Measurements from ENCODE around the gene KLHL6. TPM values are rescaled to one million over a fixed set of nuclear protein-coding genes. Genes with fewer than 3 reads are reported as not detected.

Gene KLHL6
- total RNA-seq, 4 donors from 2014 or later, result 0.60 to 17.0 (median 2.7) TPM

DNA sequence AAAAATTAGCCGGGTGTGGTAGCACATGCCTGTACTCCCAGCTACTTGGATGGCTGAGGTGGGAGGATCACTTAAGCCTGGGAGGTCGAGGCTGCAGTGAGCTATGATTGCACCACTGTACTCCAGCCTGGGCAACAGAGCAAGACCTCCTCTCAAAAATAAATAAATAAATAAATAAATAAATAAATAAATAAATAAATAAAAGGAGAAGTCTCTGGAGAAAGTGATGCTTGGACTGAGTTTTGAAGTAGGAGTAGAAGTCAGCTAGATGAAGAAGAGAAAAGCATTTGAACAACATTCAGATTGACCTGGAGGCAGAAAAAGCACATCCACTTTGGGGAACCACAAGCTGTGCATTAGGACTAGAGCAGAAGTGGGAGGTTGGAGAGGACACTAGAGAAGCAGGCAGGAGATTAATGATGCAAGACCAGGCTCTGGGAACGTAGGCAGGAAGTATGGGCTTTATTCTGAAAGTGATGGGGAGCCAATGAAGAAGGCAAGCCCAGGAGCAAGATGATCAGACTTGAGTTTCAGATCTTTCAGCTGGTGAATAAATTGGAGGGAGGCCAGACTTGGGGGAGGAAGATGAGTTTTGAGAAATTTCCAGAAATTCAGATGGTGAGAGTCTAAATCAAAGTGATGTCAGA, 48.7 kb downstream of the KLHL6 start:
- 63 to 76% methylated on average over 1 to 3 of the region's 3 CpGs for WGBS, 2 donors (ENCODE audit: low coverage in 1 of 2)
- intact Hi-C loops (cut with DNase I; ENCODE audit: low total_unique reads), result no loop called here
- Histone ChIP-seq H3K36me3 (no peaks in the 10 kb centered on the region), H3K4me1 (peaks cover 0 to 10% (median 5%) of the 10 kb centered on the region in 4 donors), H3K27ac (no peak overlapping the region), H3K27me3 (no peaks in the 10 kb centered on the region), H3K9me3 (peaks cover 0 to 6% of the 10 kb centered on the region in 2 donors), H3K4me3 (no peak overlapping the region)
- no peak for DNase-seq
- in situ Hi-C loops (cut with MboI; ENCODE audit: low pct_ligation_motif_present in 1 of 4, low pct_unique_long_range_greater_than_20kb in 1 of 4, low sequenced_read_pairs in 3 of 4), result no loop called here
- TF ChIP-seq EP300 (IDR thresholded peaks at IDR 0.05; ENCODE audit: low read depth), result no peak

DNA sequence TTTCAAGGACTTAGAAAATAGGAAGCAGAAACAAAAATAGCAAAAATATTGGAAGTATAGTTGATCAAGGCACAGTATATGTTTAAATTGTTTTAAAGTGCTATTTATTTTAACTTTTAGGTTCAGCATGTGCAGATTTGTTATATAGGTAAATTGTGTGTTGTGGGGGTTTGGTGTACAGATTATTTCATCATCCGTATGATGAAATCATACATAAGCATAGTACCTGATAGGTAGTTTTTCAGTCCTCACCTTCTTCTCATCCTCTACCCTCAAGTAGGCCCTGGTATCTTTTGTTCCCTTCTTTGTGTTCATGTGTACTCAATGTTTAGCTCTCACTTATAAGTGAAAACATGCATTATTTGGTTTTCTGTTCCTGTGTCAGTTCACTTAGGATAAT, 50.9 kb downstream of the KLHL6 start:
- H3K4me1 ChIP-seq, result no peaks in the 10 kb centered on the region
- intact Hi-C loops (cut with DNase I; ENCODE audit: low total_unique reads), result loop anchor here (5.0 kb wide), 1 partner anchor 1242 kb away; no protein-coding TSS in a partner anchor
- no peak for TF ChIP-seq POLR2AphosphoS5 (IDR thresholded peaks at IDR 0.05)
- no peak for TF ChIP-seq EP300 (IDR thresholded peaks at IDR 0.05; ENCODE audit: low read depth)
- TF ChIP-seq, protein P1, sequence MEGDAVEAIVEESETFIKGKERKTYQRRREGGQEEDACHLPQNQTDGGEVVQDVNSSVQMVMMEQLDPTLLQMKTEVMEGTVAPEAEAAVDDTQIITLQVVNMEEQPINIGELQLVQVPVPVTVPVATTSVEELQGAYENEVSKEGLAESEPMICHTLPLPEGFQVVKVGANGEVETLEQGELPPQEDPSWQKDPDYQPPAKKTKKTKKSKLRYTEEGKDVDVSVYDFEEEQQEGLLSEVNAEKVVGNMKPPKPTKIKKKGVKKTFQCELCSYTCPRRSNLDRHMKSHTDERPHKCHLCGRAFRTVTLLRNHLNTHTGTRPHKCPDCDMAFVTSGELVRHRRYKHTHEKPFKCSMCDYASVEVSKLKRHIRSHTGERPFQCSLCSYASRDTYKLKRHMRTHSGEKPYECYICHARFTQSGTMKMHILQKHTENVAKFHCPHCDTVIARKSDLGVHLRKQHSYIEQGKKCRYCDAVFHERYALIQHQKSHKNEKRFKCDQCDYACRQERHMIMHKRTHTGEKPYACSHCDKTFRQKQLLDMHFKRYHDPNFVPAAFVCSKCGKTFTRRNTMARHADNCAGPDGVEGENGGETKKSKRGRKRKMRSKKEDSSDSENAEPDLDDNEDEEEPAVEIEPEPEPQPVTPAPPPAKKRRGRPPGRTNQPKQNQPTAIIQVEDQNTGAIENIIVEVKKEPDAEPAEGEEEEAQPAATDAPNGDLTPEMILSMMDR (IDR thresholded peaks at IDR 0.05), result no peak
- no peak for TF ChIP-seq POLR2A (IDR thresholded peaks at IDR 0.05)
- no peak overlapping the region for H3K27ac ChIP-seq
- in situ Hi-C loops (cut with MboI; ENCODE audit: low pct_ligation_motif_present in 1 of 4, low pct_unique_long_range_greater_than_20kb in 1 of 4, low sequenced_read_pairs in 3 of 4), result no loop called here
- DNase-seq, result no peak
- H3K27me3 ChIP-seq, result no peaks in the 10 kb centered on the region
- WGBS, 2 donors (ENCODE audit: low coverage in 1 of 2), result 85 to 91% methylated on average over 1 of the region's 1 CpG
- H3K9me3 ChIP-seq, result peaks cover 0 to 6% of the 10 kb centered on the region in 2 donors
- no peaks in the 10 kb centered on the region for H3K36me3 ChIP-seq
- H3K4me3 ChIP-seq, result no peak overlapping the region

DNA sequence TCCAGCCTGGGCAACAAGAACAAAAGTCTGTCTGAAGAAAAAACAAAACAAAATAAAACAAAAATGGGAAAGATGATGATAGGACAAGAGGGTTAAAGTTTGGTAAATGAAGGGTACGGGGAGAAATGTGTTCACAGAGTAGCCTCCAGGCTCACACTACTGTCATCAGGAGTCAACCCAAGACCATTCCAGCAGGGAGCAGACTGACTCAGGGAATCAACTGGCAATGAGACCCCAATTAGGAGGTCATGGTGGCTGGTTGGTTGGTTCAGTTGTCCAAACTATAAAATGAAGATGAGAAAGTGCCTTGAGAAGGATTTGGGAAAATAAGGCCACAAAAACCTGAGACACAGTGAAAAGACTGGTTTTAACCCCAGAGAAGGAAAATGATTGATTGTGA, 51.8 kb downstream of the KLHL6 start:
- Histone ChIP-seq H3K27ac (no peak overlapping the region), H3K36me3 (no peaks in the 10 kb centered on the region), H3K4me3 (no peak overlapping the region), H3K27me3 (no peaks in the 10 kb centered on the region), H3K4me1 (no peaks in the 10 kb centered on the region), H3K9me3 (peaks cover 0 to 6% of the 10 kb centered on the region in 2 donors)
- TF ChIP-seq EP300 (IDR thresholded peaks at IDR 0.05; ENCODE audit: low read depth) (no peak), POLR2A (IDR thresholded peaks at IDR 0.05) (no peak), POLR2AphosphoS5 (IDR thresholded peaks at IDR 0.05) (no peak)
- TF ChIP-seq, protein P1 (IDR thresholded peaks at IDR 0.05), result no peak
- intact Hi-C loops (cut with DNase I; ENCODE audit: low total_unique reads), result loop anchor here (5.0 kb wide), 1 partner anchor 1241 kb away; no protein-coding TSS in a partner anchor
- DNase-seq, result no peak
- 65 to 86% methylated on average over 1 of the region's 1 CpG for WGBS, 2 donors (ENCODE audit: low coverage in 1 of 2)
- in situ Hi-C loops (cut with MboI; ENCODE audit: low pct_ligation_motif_present in 1 of 4, low pct_unique_long_range_greater_than_20kb in 1 of 4, low sequenced_read_pairs in 3 of 4), result no loop called here

DNA sequence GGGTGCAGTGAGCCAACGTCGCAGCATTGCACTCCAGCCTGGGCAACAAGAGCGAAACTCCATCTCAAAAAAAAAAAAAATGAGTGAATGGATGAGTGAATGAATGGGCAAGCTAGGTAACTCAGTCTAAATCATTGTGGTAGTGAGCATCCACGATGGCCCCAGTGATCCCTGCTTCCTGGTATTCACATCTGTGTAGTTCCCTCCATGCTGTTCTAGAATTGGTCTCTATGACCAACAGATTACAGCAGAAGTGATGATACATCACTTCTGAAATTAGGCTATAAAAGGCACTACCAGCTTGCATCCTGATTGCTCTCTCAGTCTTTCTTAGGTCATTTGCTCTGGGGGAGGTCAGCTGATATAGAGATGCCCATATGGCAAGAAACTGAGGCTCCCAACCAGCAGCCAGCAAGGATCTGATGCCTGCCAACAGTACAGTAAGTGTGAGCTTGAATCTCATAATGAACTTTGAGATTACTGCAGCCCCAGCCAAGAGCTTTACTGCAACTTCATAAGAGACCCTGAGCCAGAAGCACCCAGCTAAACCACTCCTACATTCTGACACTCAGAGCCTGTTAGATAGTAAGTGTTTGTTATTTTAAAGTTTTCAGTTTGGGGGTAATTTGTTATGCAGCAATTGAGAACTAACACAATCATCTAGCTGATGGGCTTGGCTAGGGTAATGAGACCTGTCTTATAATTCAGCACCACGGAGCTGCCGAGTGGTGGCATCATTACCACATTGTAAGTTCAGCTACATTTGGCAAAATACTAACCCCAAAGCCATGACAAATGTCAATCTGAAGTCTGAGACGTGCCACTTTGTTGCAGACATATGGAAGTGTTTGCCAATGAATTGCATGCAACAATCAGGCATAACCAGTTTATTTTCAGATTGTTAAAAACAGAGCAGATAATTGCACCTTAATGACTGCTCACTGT, 53.0 kb downstream of the KLHL6 start:
- Histone ChIP-seq H3K9me3 (peaks cover 0 to 6% of the 10 kb centered on the region in 2 donors), H3K4me1 (no peaks in the 10 kb centered on the region), H3K27me3 (no peaks in the 10 kb centered on the region), H3K4me3 (no peak overlapping the region), H3K36me3 (no peaks in the 10 kb centered on the region), H3K27ac (no peak overlapping the region)
- intact Hi-C loops (cut with DNase I; ENCODE audit: low total_unique reads) (loop anchor here (5.0 kb wide), 1 partner anchor 1240 kb away; no protein-coding TSS in a partner anchor), in situ Hi-C loops (cut with MboI; ENCODE audit: low pct_ligation_motif_present in 1 of 4, low pct_unique_long_range_greater_than_20kb in 1 of 4, low sequenced_read_pairs in 3 of 4) (no loop called here)
- WGBS, 2 donors (ENCODE audit: low coverage in 1 of 2), result 72 to 89% methylated on average over 4 to 7 of the region's 7 CpGs
- DNase-seq, result no peak
- TF ChIP-seq, protein P1 (IDR thresholded peaks at IDR 0.05), result no peak
- no peak for TF ChIP-seq POLR2AphosphoS5 (IDR thresholded peaks at IDR 0.05)
- TF ChIP-seq POLR2A (IDR thresholded peaks at IDR 0.05), result no peak
- TF ChIP-seq EP300 (IDR thresholded peaks at IDR 0.05; ENCODE audit: low read depth), result no peak
